Parathyroid adenoma (tissue), 2 donors: ENCODE data around the gene ARHGAP1.
A peak's percentile ranks its signal among the peaks of the same experiment; 100 is the strongest.

Experiments
- H2AFZ ChIP-seq: fragments of 300-600 bp; sonication (generic); one replicate; pipeline ENCODE4 v1.7.0; 2017; ENCODE audit warnings: antibody characterized with exemption, mild to moderate bottlenecking
- H3K27ac ChIP-seq: fragments of 300-600 bp; sonication (generic); one replicate; pipeline ENCODE4 v1.7.0; 2017
- H3K27me3 ChIP-seq: fragments of 300-600 bp; sonication (generic); one replicate; pipeline ENCODE4 v1.7.0; 2017; ENCODE audit warnings: low read length; ENCODE audit not compliant: control insufficient read depth, insufficient read depth
- H3K36me3 ChIP-seq: fragments of 300-600 bp; sonication (generic); one replicate; pipeline ENCODE4 v1.7.0; 2017; ENCODE audit warnings: low read length; ENCODE audit not compliant: control insufficient read depth, insufficient read depth
- H3K4me1 ChIP-seq: fragments of 300-600 bp; sonication (generic); one replicate; pipeline ENCODE4 v1.7.0; 2017; ENCODE audit warnings: control low read depth
- H3K4me2 ChIP-seq: fragments of 300-600 bp; sonication (generic); one replicate; pipeline ENCODE4 v1.7.0; 2017; ENCODE audit warnings: low read length
- H3K4me3 ChIP-seq: fragments of 300-600 bp; sonication (generic); one replicate; pipeline ENCODE4 v1.7.0; 2017; ENCODE audit warnings: low read depth, low read length
- H3K79me2 ChIP-seq: fragments of 300-600 bp; sonication (generic); one replicate; pipeline ENCODE4 v1.7.0; 2017; ENCODE audit warnings: control low read depth
- H3K9ac ChIP-seq: fragments of 300-600 bp; sonication (generic); one replicate; pipeline ENCODE4 v1.7.0; 2017; ENCODE audit warnings: mild to moderate bottlenecking
- H3K9me3 ChIP-seq: fragments of 300-600 bp; sonication (generic); one replicate; pipeline ENCODE4 v1.7.0; 2017; ENCODE audit warnings: low read length; ENCODE audit not compliant: control insufficient read depth
- TF ChIP-seq, protein P1 (sequence below): fragments of 300-600 bp; sonication (generic); IDR thresholded peaks from one replicate; pipeline ENCODE4 v1.7.0; 2017; ENCODE audit warnings: antibody characterized with exemption, mild to moderate bottlenecking
- donor health status: primary hyperparathyroidism.

The ARHGAP1 gene

DNA sequence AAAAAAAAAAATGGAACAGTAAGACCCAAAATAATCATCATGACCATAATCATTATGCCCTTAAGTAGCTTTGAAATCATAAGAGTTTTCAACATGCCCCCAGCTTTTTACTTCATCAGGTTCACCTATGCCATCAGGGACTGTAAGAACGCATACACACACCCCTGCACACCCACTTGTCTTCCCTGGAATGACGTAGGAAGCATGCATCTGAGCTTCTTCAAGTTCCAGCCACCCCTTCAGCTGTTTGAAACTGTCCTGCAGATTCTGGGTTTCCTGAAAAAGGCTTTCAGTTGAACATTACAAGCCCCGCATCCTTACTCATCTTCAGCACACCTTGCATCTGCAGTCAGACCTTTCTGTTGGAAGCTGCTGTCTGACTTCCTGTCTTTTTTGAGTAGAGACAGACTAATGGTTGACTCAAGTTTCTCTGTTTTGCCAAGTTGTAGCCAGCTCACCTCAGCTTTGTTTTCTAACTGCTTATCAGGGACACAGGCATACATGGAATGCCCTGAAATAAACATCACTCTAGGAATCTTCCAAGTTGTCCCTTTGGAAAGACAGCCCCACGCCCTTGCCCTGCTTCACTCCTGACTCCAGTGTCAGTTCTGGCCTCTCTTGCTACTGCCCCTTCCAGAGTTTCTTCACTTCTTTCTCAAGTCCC lies 37.0 kb downstream of the ARHGAP1 start:
- no peak overlapping the region for H3K4me3 ChIP-seq
- no peak overlapping the region for H2AFZ ChIP-seq
- no peaks in the 10 kb centered on the region for H3K27me3 ChIP-seq
- H3K27ac ChIP-seq = peak overlapping the region; percentile 86
- H3K9me3 ChIP-seq = no peaks in the 10 kb centered on the region
- no peaks in the 10 kb centered on the region for H3K36me3 ChIP-seq
- no peak overlapping the region for H3K4me2 ChIP-seq
- TF ChIP-seq, protein P1, sequence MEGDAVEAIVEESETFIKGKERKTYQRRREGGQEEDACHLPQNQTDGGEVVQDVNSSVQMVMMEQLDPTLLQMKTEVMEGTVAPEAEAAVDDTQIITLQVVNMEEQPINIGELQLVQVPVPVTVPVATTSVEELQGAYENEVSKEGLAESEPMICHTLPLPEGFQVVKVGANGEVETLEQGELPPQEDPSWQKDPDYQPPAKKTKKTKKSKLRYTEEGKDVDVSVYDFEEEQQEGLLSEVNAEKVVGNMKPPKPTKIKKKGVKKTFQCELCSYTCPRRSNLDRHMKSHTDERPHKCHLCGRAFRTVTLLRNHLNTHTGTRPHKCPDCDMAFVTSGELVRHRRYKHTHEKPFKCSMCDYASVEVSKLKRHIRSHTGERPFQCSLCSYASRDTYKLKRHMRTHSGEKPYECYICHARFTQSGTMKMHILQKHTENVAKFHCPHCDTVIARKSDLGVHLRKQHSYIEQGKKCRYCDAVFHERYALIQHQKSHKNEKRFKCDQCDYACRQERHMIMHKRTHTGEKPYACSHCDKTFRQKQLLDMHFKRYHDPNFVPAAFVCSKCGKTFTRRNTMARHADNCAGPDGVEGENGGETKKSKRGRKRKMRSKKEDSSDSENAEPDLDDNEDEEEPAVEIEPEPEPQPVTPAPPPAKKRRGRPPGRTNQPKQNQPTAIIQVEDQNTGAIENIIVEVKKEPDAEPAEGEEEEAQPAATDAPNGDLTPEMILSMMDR = no peak
- H3K79me2 ChIP-seq = no peaks in the 10 kb centered on the region
- peaks cover 11% of the 10 kb centered on the region for H3K4me1 ChIP-seq
- H3K9ac ChIP-seq = no peak overlapping the region

DNA sequence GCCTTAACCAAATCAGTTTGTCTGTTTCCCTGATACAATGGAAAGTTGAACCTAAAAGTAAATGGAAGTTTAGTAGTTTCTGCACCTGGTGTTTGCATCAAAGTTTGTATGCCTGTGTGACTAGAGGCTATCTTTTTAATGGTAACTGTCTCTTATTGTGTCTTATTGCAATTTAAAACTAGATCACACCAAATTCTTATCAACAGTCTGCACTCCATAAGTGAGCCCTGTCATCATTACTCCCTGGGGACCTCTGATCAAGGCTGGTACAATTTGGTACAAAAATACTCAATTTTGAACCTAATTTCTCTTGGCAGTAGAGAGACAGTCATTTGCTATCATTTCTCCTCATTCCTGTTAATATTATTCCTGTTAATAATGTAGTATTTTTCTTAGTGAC lies 38.1 kb downstream of the ARHGAP1 start:
- Histone ChIP-seq H3K4me1 (peaks cover 11% of the 10 kb centered on the region), H3K27me3 (no peaks in the 10 kb centered on the region), H3K4me3 (no peak overlapping the region), H3K36me3 (no peaks in the 10 kb centered on the region), H3K9me3 (no peaks in the 10 kb centered on the region), H3K27ac (no peak overlapping the region), H3K79me2 (no peaks in the 10 kb centered on the region), H3K9ac (no peak overlapping the region), H3K4me2 (no peak overlapping the region), H2AFZ (no peak overlapping the region)
- TF ChIP-seq, protein P1 = no peak

DNA sequence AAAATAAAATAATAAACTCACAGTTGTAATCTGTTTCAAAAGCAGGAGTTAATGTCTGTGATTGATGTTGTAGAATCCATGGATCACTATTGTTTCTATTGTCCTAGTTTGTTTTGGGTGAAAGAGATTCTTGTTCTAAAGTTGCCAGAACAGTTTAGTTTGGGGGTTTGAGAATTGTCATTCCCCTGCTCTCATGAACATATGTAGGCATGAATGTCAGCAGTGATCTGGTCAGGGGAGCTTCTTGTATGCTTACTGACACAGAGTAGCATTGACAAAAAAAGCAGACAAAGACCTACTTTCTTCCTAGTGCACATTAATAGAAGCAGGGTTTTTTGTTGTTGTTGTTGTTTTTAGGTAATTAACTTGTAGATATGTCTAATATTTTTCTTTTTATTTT lies 38.6 kb downstream of the ARHGAP1 start:
- no peak overlapping the region for H2AFZ ChIP-seq
- no peak overlapping the region for H3K9ac ChIP-seq
- H3K36me3 ChIP-seq = no peaks in the 10 kb centered on the region
- H3K4me2 ChIP-seq = no peak overlapping the region
- TF ChIP-seq, protein P1 = no peak
- no peak overlapping the region for H3K4me3 ChIP-seq
- H3K9me3 ChIP-seq = no peaks in the 10 kb centered on the region
- no peak overlapping the region for H3K27ac ChIP-seq
- peaks cover 11% of the 10 kb centered on the region for H3K4me1 ChIP-seq
- no peaks in the 10 kb centered on the region for H3K79me2 ChIP-seq
- no peaks in the 10 kb centered on the region for H3K27me3 ChIP-seq

DNA sequence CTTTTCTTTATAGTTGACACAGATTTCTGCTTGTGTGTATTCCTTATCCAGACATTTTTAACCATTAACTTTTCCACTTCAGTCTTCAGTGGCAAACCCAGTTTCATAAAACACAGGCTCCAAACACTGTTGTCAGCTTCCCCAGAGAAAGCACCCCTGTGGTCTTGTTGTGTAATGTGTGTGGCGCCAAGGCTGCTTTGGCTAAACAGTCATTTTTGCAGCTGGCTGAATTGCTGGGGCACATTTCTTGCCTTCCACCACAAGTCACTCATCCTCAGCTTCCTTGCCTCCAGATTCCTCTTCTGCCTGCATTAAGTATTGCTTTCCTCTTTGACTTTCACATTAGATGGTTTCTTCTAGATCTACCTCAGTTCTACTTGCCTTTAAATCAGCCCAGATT lies 40.5 kb downstream of the ARHGAP1 start:
- H3K36me3 ChIP-seq = no peaks in the 10 kb centered on the region

More for the DNA sequence above, 40.5 kb downstream of the ARHGAP1 start:
- no peak overlapping the region for H3K4me3 ChIP-seq
- H3K79me2 ChIP-seq = no peaks in the 10 kb centered on the region
- peaks cover 6% of the 10 kb centered on the region for H3K4me1 ChIP-seq
- H2AFZ ChIP-seq = no peak overlapping the region
- no peaks in the 10 kb centered on the region for H3K9me3 ChIP-seq
- no peak overlapping the region for H3K4me2 ChIP-seq
- H3K27ac ChIP-seq = no peak overlapping the region
- H3K9ac ChIP-seq = no peak overlapping the region
- no peaks in the 10 kb centered on the region for H3K27me3 ChIP-seq
- TF ChIP-seq, protein P1 = no peak
